Right atrium auricular region (tissue), 2 donors: ENCODE measurements around the gene RETN. TPM values are rescaled to one million over a fixed set of nuclear protein-coding genes. Genes with fewer than 3 reads are reported as not detected.

Experiments used
- DNase-seq: peaks from one replicate; pipeline ENCODE4 v3.0.0-alpha.2; 2019; ENCODE audit warnings: low spot score
- H3K27ac ChIP-seq, 2 donors: fragments of 200-600 bp; sonication (generic); 1 replicate in 1 of 2; 2 replicates in 1 of 2; pipeline ENCODE4 v1.5.1; 2016 to 2019
- H3K27me3 ChIP-seq, 2 donors: fragments of 200-600 bp; sonication (generic); one replicate each; pipeline versions ENCODE4 v1.5.1 to v1.6.0; 2017 to 2019
- H3K36me3 ChIP-seq: fragments of 200-600 bp; sonication (generic); one replicate; pipeline ENCODE4 v1.5.1; 2016
- H3K4me1 ChIP-seq, 2 donors: fragments of 200-600 bp; sonication (generic); one replicate each; pipeline versions ENCODE4 v1.5.1 to v1.6.0; 2017 to 2019
- H3K4me3 ChIP-seq, 2 donors: fragments of 200-600 bp; sonication (generic); 1 replicate in 1 of 2; 2 replicates in 1 of 2; pipeline ENCODE4 v1.5.1; 2017 to 2019; ENCODE audit warnings: mild to moderate bottlenecking in 1 of 2, moderate library complexity in 1 of 2
- H3K9me3 ChIP-seq, 2 donors: fragments of 200-600 bp; sonication (generic); one replicate each; pipeline ENCODE4 v1.5.1; 2019
- total RNA-seq, 2 donors: library from RNA; depleted of rRNA; stranded (reverse); fragments of >200 nt; gene quantifications; one replicate each; pipeline ENCODE4 v1.1.0, GENCODE V29; 2016
- TF ChIP-seq, protein P1 (sequence below), 2 donors: fragments of 200-600 bp; sonication (generic); IDR thresholded peaks; one replicate each; pipeline ENCODE4 v1.5.1; 2019; ENCODE audit warnings: antibody characterized with exemption in 2 of 2

Gene RETN
- total RNA-seq, 2 donors from 2014 or later = not detected

DNA sequence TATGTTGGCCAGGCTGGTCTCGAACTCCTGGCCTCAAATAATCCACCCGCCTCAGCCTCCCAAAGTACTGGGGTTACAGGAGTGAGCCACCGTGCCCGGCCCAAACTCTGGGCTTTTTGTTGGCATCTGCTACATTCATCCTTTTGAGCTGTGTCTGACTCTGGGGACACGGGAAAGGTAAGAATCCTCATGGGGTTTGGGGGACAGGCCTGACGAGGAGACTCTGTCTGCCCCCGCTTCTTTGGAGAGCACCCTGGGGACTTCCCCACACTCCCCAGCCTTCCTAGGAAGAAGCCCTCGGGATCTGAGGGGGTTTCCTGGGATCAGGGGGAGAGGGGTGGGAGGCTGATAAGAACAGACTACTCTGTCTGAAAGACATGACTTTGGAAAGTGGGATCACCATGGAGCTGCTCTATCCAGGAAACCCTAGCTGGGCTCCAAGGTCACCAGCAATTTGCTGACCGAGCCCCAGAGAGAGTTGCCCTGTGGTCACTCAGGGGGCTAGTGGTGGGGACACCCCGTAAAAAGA is 41.1 kb downstream of the RETN start:
- no peak overlapping the region for H3K27ac ChIP-seq
- no peak for DNase-seq
- TF ChIP-seq, protein P1, sequence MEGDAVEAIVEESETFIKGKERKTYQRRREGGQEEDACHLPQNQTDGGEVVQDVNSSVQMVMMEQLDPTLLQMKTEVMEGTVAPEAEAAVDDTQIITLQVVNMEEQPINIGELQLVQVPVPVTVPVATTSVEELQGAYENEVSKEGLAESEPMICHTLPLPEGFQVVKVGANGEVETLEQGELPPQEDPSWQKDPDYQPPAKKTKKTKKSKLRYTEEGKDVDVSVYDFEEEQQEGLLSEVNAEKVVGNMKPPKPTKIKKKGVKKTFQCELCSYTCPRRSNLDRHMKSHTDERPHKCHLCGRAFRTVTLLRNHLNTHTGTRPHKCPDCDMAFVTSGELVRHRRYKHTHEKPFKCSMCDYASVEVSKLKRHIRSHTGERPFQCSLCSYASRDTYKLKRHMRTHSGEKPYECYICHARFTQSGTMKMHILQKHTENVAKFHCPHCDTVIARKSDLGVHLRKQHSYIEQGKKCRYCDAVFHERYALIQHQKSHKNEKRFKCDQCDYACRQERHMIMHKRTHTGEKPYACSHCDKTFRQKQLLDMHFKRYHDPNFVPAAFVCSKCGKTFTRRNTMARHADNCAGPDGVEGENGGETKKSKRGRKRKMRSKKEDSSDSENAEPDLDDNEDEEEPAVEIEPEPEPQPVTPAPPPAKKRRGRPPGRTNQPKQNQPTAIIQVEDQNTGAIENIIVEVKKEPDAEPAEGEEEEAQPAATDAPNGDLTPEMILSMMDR (IDR thresholded peaks at IDR 0.05) = no peak
- no peaks in the 10 kb centered on the region for H3K4me1 ChIP-seq
- H3K4me3 ChIP-seq = no peak overlapping the region
- H3K27me3 ChIP-seq = no peaks in the 10 kb centered on the region
- H3K36me3 ChIP-seq = no peaks in the 10 kb centered on the region
- H3K9me3 ChIP-seq = no peaks in the 10 kb centered on the region

DNA sequence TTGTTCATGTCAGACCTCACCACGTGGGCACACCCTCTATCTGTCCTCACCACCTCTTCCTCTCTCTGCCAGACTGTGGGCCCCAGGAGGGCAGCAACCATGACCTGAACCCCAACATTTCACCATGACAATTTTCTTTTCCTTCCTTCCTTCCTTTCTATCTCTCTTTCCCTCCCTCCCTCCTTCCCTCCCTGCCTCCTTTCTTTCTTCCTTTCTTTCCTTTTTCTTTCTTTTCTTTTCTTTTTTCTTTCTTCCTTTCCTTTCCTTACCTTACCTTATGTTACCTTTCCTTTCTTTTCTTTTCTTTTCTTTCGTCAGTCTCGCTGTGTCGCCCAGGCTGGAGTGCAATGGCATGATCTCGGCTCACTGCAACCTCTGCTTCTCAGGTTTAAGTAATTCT is 41.8 kb downstream of the RETN start:
- no peak overlapping the region for H3K4me3 ChIP-seq
- DNase-seq = no peak
- no peaks in the 10 kb centered on the region for H3K9me3 ChIP-seq
- TF ChIP-seq, protein P1 (IDR thresholded peaks at IDR 0.05) = no peak
- H3K27me3 ChIP-seq = no peaks in the 10 kb centered on the region
- H3K36me3 ChIP-seq = no peaks in the 10 kb centered on the region
- no peaks in the 10 kb centered on the region for H3K4me1 ChIP-seq
- H3K27ac ChIP-seq = no peak overlapping the region

GRCh38 chr19:7715671-7716070 is 46.8 kb downstream of the RETN start:
- no peak for DNase-seq
- Histone ChIP-seq H3K9me3 (peaks cover 0 to 8% of the 10 kb centered on the region in 2 donors), H3K4me1 (no peaks in the 10 kb centered on the region), H3K27me3 (no peaks in the 10 kb centered on the region), H3K27ac (no peak overlapping the region), H3K36me3 (no peaks in the 10 kb centered on the region), H3K4me3 (no peak overlapping the region)
- TF ChIP-seq, protein P1 (IDR thresholded peaks at IDR 0.05) = no peak

DNA sequence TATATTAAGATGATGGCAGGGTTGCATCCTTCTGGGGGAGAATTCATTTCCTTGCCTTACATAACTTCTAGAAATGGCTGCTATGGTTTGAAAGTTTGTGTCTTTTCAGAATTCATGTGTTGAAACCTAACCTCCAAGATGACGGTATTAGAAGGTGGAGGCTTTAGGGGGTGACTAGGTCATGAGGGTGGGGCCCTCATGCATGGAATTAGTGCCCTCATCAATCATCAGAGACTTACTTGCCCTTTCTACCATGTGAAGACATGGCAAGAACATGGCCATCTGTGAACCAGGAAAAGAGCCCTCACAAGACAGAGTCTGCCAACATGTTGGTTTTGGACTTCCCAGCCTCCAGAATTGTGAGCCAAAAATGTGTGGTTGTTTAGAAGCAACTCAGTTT is 47.9 kb downstream of the RETN start:
- Histone ChIP-seq H3K4me3 (no peak overlapping the region), H3K4me1 (no peaks in the 10 kb centered on the region), H3K36me3 (no peaks in the 10 kb centered on the region), H3K9me3 (peaks cover 0 to 8% of the 10 kb centered on the region in 2 donors), H3K27ac (no peak overlapping the region), H3K27me3 (no peaks in the 10 kb centered on the region)
- no peak for DNase-seq
- TF ChIP-seq, protein P1 (IDR thresholded peaks at IDR 0.05) = no peak

DNA sequence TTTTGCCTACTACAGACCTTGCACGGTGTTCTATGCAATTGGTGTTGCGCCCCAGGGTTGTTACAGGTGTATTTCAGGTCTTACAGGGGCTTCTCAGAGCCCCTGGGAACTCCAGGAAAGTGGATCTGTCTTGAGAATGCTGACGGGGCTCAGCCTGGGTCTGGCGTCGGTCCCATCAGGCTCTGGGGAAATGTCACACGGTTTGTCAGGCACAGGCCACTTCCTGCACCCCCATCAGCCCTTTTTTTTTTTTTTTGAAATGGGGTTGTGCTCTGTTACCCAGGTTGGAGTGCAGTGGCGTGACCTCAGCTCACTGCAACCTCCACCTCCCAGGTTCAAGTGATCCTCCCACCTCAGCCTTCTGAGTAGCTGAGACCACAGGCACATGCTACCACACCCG is 49.8 kb downstream of the RETN start:
- H3K9me3 ChIP-seq = peaks cover 0 to 8% of the 10 kb centered on the region in 2 donors
- H3K36me3 ChIP-seq = no peaks in the 10 kb centered on the region
- no peaks in the 10 kb centered on the region for H3K4me1 ChIP-seq
- H3K27me3 ChIP-seq = no peaks in the 10 kb centered on the region
- no peak overlapping the region for H3K4me3 ChIP-seq
- TF ChIP-seq, protein P1 (IDR thresholded peaks at IDR 0.05) = no peak
- DNase-seq = no peak
- no peak overlapping the region for H3K27ac ChIP-seq

Other genes with a start within 250 kb of the RETN start
- gene PEX11G, start 180.0 kb upstream of the RETN start, total RNA-seq = 1 to 10 TPM; 1.0 to 1.1 TPM
- gene ZNF358, start 152.9 kb upstream of the RETN start, total RNA-seq = 100 to 1,000 TPM; 109 to 119 TPM
- 10 to 100 TPM; 11.2 to 13.0 TPM for gene MCOLN1, start 146.4 kb upstream of the RETN start, total RNA-seq
- 10 to 100 TPM; 45.3 to 70.6 TPM for gene PNPLA6, start 133.3 kb upstream of the RETN start, total RNA-seq
- gene CAMSAP3, start 73.2 kb upstream of the RETN start, total RNA-seq = under 1 TPM; 0.26 to 0.55 TPM
- gene XAB2, start 39.5 kb upstream of the RETN start, total RNA-seq = 10 to 100 TPM; 21.5 to 25.9 TPM
- 10 to 100 TPM; 12.0 to 23.1 TPM for gene PET100, start 39.3 kb upstream of the RETN start, total RNA-seq
- gene PCP2, start 35.3 kb upstream of the RETN start, total RNA-seq = not detected
- 10 to 100 TPM in 1 of 2 donors, 1 to 10 TPM in 1; 6.4 to 14.9 TPM for gene STXBP2, start 31.9 kb upstream of the RETN start, total RNA-seq
- gene MCEMP1, start 8.0 kb downstream of the RETN start, total RNA-seq = 1 to 10 TPM in 1 of 2 donors, under 1 TPM in 1; 0.70 to 1.5 TPM
- 10 to 100 TPM; 55.0 to 58.3 TPM for gene TRAPPC5, start 11.8 kb downstream of the RETN start, total RNA-seq
- gene FCER2, start 33.1 kb downstream of the RETN start, total RNA-seq = not detected
- gene CLEC4G, start 63.1 kb downstream of the RETN start, total RNA-seq = under 1 TPM in 1 of 2 donors, not detected in 1; 0.55 TPM
- gene CD209, start 78.5 kb downstream of the RETN start, total RNA-seq = 1 to 10 TPM in 1 of 2 donors, under 1 TPM in 1; 0.59 to 4.3 TPM
- not detected for gene CLEC4M, start 94.2 kb downstream of the RETN start, total RNA-seq
- 10 to 100 TPM; 14.2 to 17.4 TPM for gene EVI5L, start 161.2 kb downstream of the RETN start, total RNA-seq
- gene PRR36, start 205.3 kb downstream of the RETN start, total RNA-seq = not detected
- gene LRRC8E, start 219.5 kb downstream of the RETN start, total RNA-seq = 1 to 10 TPM; 1.5 to 2.1 TPM
- 10 to 100 TPM; 12.0 to 14.4 TPM for gene MAP2K7, start 234.8 kb downstream of the RETN start, total RNA-seq
- 10 to 100 TPM; 22.1 to 26.7 TPM for gene TGFBR3L, start 245.8 kb downstream of the RETN start, total RNA-seq